Right hindlimb (tissue), 1 donor: ENCODE measurements around the gene SHISA6.

Experiments
- DNase-seq: peaks from one replicate; pipeline ENCODE4 v3.0.0-alpha.2; 2018

The SHISA6 gene

DNA sequence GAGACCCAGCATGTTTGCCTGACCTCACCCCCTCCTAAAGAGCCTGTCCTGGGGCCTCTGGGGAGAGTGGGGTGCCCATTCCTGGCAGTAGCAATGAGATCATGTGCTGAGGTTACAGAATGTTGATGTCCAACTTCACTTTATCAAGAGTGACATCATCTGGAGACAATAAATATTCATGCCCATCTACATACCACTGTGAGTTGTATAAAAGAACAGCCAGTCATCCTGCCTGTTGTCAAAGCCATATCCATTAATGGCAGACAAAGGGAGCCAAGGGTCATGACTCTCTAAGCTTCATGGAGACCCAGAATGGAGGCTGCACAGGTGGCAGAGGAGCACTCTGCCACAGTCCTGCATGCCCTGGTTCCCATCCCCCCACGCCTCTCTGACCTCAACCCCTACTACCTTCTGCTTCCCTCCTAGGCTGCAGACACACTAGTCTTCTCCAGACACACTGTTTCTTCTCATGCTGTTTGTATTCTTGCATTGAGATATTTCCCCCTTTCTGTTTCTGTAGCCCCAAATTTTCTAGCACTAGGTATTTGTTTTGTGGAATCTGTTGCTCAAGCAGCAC, 27.1 kb downstream of the SHISA6 start:
- no peak for DNase-seq

DNA sequence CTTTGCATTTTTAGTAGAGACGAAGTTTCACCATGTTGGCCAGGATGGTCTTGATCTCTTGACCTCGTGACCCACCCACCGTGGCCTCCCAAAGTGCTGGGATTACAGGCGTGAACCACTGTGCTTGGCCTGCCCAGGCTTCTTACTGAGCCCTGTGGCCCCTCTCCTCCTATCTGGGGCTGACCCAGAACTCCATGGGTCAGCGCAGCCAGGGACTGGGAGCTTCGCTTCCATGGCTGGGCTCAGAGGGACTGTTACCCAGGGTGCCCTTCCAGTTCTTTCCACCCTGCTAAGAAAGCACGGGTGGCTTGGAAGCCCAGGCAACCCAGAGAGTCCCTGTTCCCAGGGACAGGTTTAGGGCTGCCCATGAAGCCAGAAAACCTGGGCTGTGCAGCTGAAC, 28.2 kb downstream of the SHISA6 start:
- no peak for DNase-seq

DNA sequence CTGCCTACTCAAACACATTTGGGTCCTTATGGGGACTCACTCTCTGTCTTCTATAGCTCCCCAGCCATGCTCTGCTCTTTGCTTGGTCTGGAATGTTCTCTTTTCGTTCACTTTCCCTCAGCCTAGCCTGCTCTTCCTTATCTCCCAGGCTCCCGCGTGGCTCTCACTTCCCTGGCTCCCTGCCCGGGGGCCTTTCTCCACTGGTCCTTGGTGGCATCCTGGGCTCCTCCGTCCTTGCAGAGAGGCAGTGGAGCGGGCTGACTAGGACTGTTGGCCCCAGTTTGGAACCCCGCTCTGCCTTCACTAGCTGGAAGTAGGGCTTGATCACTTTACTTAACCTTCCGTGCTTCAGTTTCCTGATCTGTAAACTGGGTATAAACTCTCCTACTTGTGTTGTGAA, 31.2 kb downstream of the SHISA6 start:
- DNase-seq = no peak

GRCh38 chr17:11273596-11273995, 32.6 kb downstream of the SHISA6 start:
- no peak for DNase-seq

- DNase-seq = no peak
Observed at GRCh38 chr17:11274106-11274505, 33.1 kb downstream of the SHISA6 start.

DNA sequence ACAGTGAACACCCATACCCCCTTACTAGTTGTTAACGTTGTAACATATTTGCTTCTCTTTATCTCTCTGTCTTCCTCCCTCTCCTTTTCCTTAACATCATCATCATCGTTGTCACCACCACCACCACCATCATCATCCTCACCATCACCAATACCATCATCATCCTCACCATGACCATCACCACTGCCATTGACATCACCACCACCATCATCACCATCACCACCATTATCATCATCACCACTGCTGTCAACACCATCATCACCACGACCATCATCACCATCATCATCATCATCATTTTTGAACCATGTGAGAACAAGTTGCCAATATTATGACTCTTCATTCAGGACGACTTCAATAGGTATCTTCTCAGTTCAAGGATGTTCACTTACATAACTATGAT, 35.5 kb downstream of the SHISA6 start:
- DNase-seq = no peak

GRCh38 chr17:11278186-11278991, 37.4 kb downstream of the SHISA6 start:
- no peak for DNase-seq

DNA sequence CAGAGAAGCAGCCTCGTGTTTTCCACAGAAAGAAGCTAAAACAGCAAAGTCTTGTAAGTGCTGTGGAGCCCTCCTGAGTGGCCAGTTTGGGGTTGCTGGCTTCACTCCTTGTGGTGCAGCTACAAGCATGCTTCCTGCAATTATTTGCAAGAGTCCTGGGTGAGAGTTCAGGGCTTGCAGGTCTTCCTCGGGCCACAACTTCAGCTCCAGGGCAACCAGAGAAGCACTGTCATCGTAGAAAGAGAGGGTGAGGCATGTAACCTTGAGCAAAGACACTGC, 37.9 kb downstream of the SHISA6 start:
- DNase-seq = no peak

DNA sequence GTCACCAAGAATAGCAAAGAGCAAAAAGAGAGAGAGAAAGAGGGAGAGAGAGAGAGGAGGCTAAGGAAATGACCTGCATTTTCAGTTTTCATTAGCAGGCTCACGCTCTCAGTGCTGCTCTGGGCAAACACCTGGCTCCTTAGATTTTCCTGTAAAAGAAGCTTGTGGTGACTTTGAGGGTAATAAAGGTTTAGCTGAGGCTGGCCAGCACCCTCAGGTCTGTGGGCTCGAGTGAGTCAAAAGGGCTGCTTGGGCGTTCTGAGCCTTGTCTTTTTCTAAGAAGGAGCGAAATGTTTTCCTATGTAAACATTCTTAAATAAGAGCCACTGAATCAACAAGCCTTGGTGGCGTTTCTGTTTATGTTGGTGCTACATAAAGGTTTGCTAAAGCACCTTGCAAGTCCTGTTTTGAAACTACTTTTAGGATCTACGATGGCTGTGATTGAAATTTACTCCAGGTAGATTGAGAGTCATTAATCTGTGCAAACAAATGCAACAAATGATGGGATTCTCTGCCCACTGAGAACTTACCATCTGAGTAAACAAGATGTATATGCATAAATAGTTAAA, 38.8 kb downstream of the SHISA6 start:
- DNase-seq = no peak

GRCh38 chr17:11282586-11282985, 41.6 kb downstream of the SHISA6 start:
- no peak for DNase-seq

- DNase-seq = no peak
Observed at GRCh38 chr17:11284811-11285210, 43.8 kb downstream of the SHISA6 start.

DNA sequence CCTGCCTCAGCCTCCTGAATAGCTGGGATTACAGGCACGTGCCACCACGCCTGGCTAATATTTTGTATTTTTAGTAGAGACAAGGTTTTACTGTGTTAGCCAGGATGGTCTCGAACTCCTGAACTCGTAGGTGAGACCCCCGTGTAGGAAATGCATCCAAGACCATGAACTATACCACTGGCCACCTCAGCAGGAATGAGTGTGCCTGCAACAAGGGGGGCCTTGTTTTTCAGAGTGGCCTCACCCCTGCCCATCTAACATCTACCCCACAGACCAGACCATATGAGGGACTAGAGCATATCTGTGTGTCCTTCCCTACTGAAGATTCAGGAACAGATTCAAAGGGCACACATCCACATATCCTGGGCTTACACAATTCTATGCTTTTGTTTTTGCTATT, 44.9 kb downstream of the SHISA6 start:
- DNase-seq = no peak

- no peak for DNase-seq
Observed at GRCh38 chr17:11287791-11288190, 46.8 kb downstream of the SHISA6 start.

DNA sequence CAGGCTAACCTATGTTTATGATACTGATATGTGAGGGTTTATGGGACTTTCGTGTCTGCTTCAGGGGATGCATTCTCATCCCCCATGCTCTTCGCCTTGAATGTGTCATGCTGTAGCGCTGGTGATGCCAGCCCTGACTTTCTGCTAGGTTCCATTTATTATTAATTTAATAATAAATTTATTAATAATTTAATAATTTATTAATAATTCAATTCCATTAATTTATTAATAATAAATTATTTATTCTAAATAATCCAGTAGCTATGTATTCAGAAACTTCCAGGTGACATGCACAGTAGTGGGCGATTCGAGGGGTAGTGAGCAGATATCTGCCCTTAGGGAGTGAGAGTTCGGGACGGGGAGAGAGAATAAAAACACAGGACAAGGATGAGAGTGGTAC, 49.8 kb downstream of the SHISA6 start:
- no peak for DNase-seq

DNA sequence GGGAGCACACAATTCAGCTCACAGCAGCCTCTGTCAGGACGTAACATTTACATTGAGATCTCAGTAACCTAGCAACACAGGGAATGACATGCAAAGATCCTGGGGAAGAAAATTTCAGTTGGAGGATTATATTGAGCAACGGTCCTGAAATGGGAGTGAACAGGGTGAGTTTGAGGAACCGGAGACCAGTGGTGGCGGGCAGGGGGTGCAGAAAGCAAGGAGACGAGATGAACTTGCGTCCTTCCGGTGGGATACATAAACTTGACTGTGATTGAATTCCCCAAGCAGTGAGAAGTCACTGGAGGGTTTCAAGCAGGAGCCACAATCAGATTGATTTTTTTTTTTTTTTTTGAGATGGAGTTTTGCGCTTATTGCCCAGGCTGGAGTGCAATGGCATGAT, 51.5 kb downstream of the SHISA6 start:
- DNase-seq = no peak

DNA sequence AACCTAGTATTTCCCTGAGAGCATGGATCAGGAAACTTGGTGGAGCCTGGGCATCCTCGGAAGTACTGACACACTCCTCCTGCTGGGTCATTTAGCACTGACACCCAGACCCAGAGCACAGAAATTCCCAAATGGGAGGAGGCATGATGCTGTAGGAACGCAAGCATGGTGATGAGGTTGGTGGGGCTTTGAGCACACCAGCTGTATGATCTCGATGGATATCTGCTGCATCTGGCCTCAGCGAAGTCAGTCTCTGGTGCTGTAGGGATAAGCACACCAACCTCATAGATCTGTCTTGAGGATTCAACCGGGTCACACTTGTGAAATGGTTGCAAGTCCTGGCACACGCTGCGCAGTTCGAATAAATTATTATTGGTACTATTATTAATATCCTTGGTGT, 52.5 kb downstream of the SHISA6 start:
- no peak for DNase-seq

DNA sequence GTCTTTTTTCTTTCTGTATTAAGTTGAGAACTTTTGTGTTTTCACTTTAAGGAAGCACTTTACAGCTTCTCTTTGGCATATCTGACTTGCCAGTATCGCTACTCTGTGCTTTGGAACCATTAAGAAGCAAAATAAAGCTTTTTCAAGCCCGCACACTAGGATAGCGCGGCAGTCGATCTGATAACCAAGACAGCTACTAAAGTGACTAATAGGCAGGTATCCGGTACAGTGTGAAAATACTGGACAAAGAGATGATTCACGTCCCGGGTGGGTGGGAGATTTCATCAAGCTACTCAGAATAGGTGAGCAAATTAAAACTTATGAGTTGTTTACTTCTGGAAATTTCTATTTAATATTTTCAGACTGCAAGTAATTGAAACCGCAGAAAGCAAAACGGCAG, 53.8 kb downstream of the SHISA6 start:
- DNase-seq = no peak

DNA sequence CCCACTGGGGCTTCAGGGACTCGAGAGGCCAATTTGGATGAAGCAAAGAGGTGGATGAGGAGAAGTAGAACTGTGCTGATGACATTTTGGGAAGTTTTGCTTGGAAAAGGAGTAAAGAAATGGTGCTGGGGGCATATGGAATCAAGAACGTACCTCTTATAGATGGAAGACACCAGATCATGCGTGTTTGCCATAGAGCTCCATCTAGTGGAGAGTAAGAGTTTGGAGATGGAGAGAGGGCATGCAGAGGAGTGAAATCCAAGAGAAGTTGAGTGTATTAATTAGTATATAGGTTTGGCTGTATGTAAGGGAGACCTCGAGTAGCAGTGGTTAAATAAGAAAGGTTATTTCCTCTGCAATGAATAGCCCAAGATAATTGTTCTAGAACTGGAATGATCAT, 56.0 kb downstream of the SHISA6 start:
- DNase-seq = no peak

DNA sequence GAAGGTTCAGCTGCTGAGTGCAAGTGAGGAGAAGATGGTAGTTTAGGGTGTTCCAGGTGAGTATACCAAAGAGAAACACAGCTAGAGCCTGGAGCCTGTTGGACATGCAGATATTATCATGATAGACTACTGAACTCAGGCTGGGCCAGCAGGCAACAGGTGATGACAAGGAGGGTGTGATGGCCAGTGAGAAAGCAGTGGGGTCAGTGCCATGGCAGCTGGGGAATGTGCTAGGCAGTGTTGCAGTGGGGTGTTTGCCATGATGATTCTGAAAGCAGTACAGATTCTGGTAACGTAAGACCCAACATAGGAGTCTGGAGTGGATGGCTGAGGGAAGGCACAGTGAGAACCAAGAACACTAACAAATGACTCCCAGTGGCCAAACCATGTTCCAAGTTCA, 57.4 kb downstream of the SHISA6 start:
- DNase-seq = no peak

- DNase-seq = no peak
Observed at GRCh38 chr17:11300201-11300600, 59.2 kb downstream of the SHISA6 start.

GRCh38 chr17:11300738-11301137, 59.7 kb downstream of the SHISA6 start:
- DNase-seq = no peak

- peak; percentile 49 for DNase-seq
Observed at GRCh38 chr17:11301874-11302273, 60.9 kb downstream of the SHISA6 start.

- peak; percentile 82 for DNase-seq
Observed at GRCh38 chr17:11302401-11303186, 61.6 kb downstream of the SHISA6 start.
